ENCODE measurements around the gene LETMD1. TPM values are rescaled to one million over a fixed set of nuclear protein-coding genes. Genes with fewer than 3 reads are reported as not detected.

Gene LETMD1
- total and polyA plus RNA-seq, 2 of the 8 experiments (the other 6 are each of a cell fraction or from before 2014, with no cell fraction given): 39.4 to 65.3 TPM

DNA sequence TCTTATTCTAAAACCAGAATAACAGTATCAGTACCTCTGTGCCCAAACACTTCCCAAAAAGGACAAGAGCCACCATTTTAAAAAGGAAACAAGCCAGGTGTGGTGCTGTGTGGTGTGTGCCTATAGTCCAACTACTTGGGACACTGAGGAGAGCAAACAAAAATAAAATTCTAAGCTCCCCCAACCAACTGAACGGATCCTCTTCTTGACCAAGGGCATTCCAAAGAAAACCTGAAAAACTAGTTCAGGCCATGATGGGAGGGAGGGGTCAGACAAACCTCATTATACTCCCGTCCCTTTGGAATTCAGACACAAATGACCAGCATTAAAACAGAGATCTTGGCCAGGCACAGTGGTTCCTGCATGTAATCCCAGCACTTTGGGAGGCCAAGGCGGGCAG is 42.5 kb upstream of the LETMD1 start:
- TF ChIP-seq YY1 (IDR thresholded peaks at IDR 0.05; ENCODE audit: low read depth, low read length) (no peak), EZH2 (IDR thresholded peaks at IDR 0.05; ENCODE audit: low read depth, low read length, severe bottlenecking) (no peak), ASH2L (IDR thresholded peaks at IDR 0.05; ENCODE audit: low read length) (peak; percentile 81), SP1 (IDR thresholded peaks at IDR 0.05; ENCODE audit: low read depth, low read length) (peak; percentile 87), TEAD4 (IDR thresholded peaks at IDR 0.05; ENCODE audit: low read depth, low read length) (no peak), BACH1 (IDR thresholded peaks at IDR 0.05; ENCODE audit: low read length) (no peak), POLR2AphosphoS5 (IDR thresholded peaks at IDR 0.05; ENCODE audit: low read depth, low read length) (no peak), SIX5 (IDR thresholded peaks at IDR 0.05; ENCODE audit: low read depth, low read length) (no peak), MAX (IDR thresholded peaks at IDR 0.05) (no peak), CHD1 (IDR thresholded peaks at IDR 0.05; ENCODE audit: low read depth, low read length) (no peak), RBBP5 (IDR thresholded peaks at IDR 0.05; ENCODE audit: borderline replicate concordance, low read depth, low read length) (peak; percentile 52; the same call in 1 of the 2 replicates), TAF1 (IDR thresholded peaks at IDR 0.05; ENCODE audit: low read depth, low read length) (peak; percentile 30; the same call in 1 of the 2 replicates)
- no peak overlapping the region; a peak in 1 of 8 replicates for H3K4me3 ChIP-seq (ENCODE audit: extremely low read depth in 1 of 4, insufficient read depth in 2 of 4, low read depth in 3 of 4, low read length in 4 of 4)
- CTCF ChIA-PET (ENCODE audit: partially characterized antibody): interaction anchor here (0.6 to 6.9 kb wide), 5 partner anchors 11 to 573 kb away, joined by 3 to 66 read pairs (median 6); partner anchors contain the start of gene SLC11A2
- FAIRE-seq: no peak
- no peaks in the 10 kb centered on the region for H4K20me1 ChIP-seq (replicated peaks in 1 of 2; ENCODE audit: control insufficient read depth in 1 of 2, insufficient read depth in 2 of 2, low read length in 2 of 2)
- no peak overlapping the region for H3K56ac ChIP-seq (replicated peaks; ENCODE audit: insufficient read length, low read depth, low read length)
- DNase-seq (ENCODE audit: low read depth in 1 of 2, low spot score in 2 of 2): no peak
- no peak overlapping the region for H2BK120ac ChIP-seq (replicated peaks; ENCODE audit: low read depth, low read length)
- no peaks in the 10 kb centered on the region for H3K9me3 ChIP-seq (ENCODE audit: insufficient read depth in 2 of 2, low read depth in 1 of 2, low read length in 1 of 2)
- H4K91ac ChIP-seq (replicated peaks; ENCODE audit: insufficient read length, low read length): no peak overlapping the region
- H3K79me1 ChIP-seq (ENCODE audit: low read depth, low read length): no peaks in the 10 kb centered on the region; the same call in 1 of the 2 replicates
- no peak overlapping the region for H4K8ac ChIP-seq (ENCODE audit: extremely low read depth, insufficient read depth, low read length)
- no peaks in the 10 kb centered on the region for H3K23me2 ChIP-seq (ENCODE audit: low read depth, low read length)
- 70% methylated on average over 3 of the region's 3 CpGs; no CpG with 5 or more reads in 1 of the 2 experiments for WGBS, 2 experiments (ENCODE audit: extremely low coverage in 1 of 2, insufficient coverage in 1 of 2, insufficient read length in 1 of 2, insufficient replicate concordance in 2 of 2, low coverage in 1 of 2, low lambda C conversion rate in 2 of 2, missing lambda C conversion rate in 1 of 2)
- no peak overlapping the region for H2AFZ ChIP-seq (ENCODE audit: low read length)
- no peak overlapping the region for H4K5ac ChIP-seq (ENCODE audit: insufficient read length, low read depth, low read length)
- POLR2A ChIA-PET (ENCODE audit: partially characterized antibody): interaction anchor here (0.6 to 3.9 kb wide), 9 partner anchors 13 to 242 kb away, joined by 3 to 20 read pairs (median 5); partner anchors contain the start of genes ATF1, CSRNP2 and SLC11A2
- H3K23ac ChIP-seq (ENCODE audit: insufficient read length): no peak overlapping the region
- peak overlapping the region; percentile 32 to 41; a peak in 3 of 4 replicates for H3K4me2 ChIP-seq (ENCODE audit: insufficient read depth in 1 of 2, low read depth in 2 of 2, low read length in 2 of 2)
- H3K4me1 ChIP-seq (replicated peaks in 1 of 4; ENCODE audit: control insufficient read depth in 3 of 4, insufficient read depth in 4 of 4, low read length in 3 of 4): peaks cover 0 to 6% (median 3%) of the 10 kb centered on the region in 4 experiments; a peak in 4 of 7 replicates
- no peak overlapping the region for H2BK15ac ChIP-seq (ENCODE audit: low read length)
- H2BK5ac ChIP-seq (ENCODE audit: low read depth, low read length): peak overlapping the region; percentile 69; the same call in 1 of the 2 replicates
- H3K36me3 ChIP-seq (ENCODE audit: control insufficient read depth in 2 of 4, insufficient read depth in 4 of 4, low read length in 3 of 4): peaks cover 0 to 11% (median 3%) of the 10 kb centered on the region in 4 experiments; a peak in 3 of 8 replicates
- no peak overlapping the region for H3K18ac ChIP-seq (ENCODE audit: extremely low read depth, low read length)
- H3K27ac ChIP-seq (ENCODE audit: low read depth, low read length): peak overlapping the region; percentile 3; the same call in 1 of the 2 replicates
- no peaks in the 10 kb centered on the region for H3K27me3 ChIP-seq (replicated peaks in 1 of 4; ENCODE audit: control insufficient read depth in 3 of 4, extremely low read depth in 1 of 4, insufficient read depth in 3 of 4, low read length in 3 of 4)
- no peak overlapping the region; the same call in 1 of the 2 replicates for H2BK12ac ChIP-seq (ENCODE audit: low read depth, low read length)
- no peak overlapping the region for H2BK20ac ChIP-seq (ENCODE audit: low read length)
- no peak overlapping the region for H3K9ac ChIP-seq (replicated peaks in 1 of 4; ENCODE audit: extremely low read depth in 1 of 4, low read depth in 3 of 4, low read length in 3 of 4)
- peaks cover 0 to 16% of the 10 kb centered on the region in 2 experiments; a peak in 1 of 4 replicates for H3K79me2 ChIP-seq (ENCODE audit: control insufficient read depth in 1 of 2, insufficient read depth in 2 of 2, low read length in 2 of 2)
- H3K4ac ChIP-seq (replicated peaks; ENCODE audit: insufficient read length, low read depth, low read length): no peak overlapping the region
- no peak overlapping the region for H2AK5ac ChIP-seq (ENCODE audit: low read depth, low read length)
- no peak overlapping the region for H3K14ac ChIP-seq (ENCODE audit: insufficient read length)
